H1 (cell line): ENCODE measurements around the gene PMPCB. TPM values are rescaled to one million over a fixed set of nuclear protein-coding genes. Genes with fewer than 3 reads are reported as not detected.

Experiments used
- KDM4A ChIP-seq: IDR thresholded peaks from one replicate; pipeline ENCODE4 v1.7.1; 2012; ENCODE audit warnings: low read depth, mild to moderate bottlenecking, moderate library complexity, low read length, inconsistent platforms; ENCODE audit not compliant: severe bottlenecking
- POLR2A ChIP-seq, 2 experiments: IDR thresholded peaks; 1 replicate in 1 of 2; 2 replicates in 1 of 2; pipeline ENCODE4 v1.6.1; 2011; ENCODE audit warnings: low read depth in 2 of 2, low read length in 2 of 2, mild to moderate bottlenecking in 2 of 2; ENCODE audit errors: control extremely low read depth in 1 of 2
- POU5F1 ChIP-seq: IDR thresholded peaks from 2 replicates; pipeline ENCODE4 v1.6.1; 2011; ENCODE audit warnings: low read depth, mild to moderate bottlenecking, low read length, moderate library complexity
- RFX5 ChIP-seq: IDR thresholded peaks from 2 replicates; pipeline ENCODE4 v1.6.1; 2011; ENCODE audit warnings: low read depth, low read length, improper control_type of control experiment, borderline replicate concordance
- TAF1 ChIP-seq: IDR thresholded peaks from 2 replicates; pipeline ENCODE4 v1.6.1; 2011; ENCODE audit warnings: mild to moderate bottlenecking, low read depth, low read length
- polyA plus RNA-seq, 7 experiments: library from polyadenylated mRNA; depleted of rRNA in 3 of 7; stranded (reverse) in 5 of 7; unstranded in 2 of 7; fragments of >200 nt in 5 of 7; fragments of 200-250 nt in 2 of 7; gene quantifications; 1 replicate in 5 of 7; 2 replicates in 1 of 7; 4 replicates in 1 of 7; pipeline versions ENCODE4 v1.2.1 to v1.2.3, GENCODE V29; 2011 to 2013; ENCODE audit warnings: missing spikeins in 2 of 7, mixed read lengths in 2 of 7
- total RNA-seq: library from RNA; stranded (reverse); fragmentation: NEBNext Ultra II Directional; extraction: Animal tissue kit (Norgen Biotek cat#: 25700); gene quantifications from 2 replicates; pipeline ENCODE4 v1.2.1, GENCODE V29; 2021

The PMPCB gene
- total and polyA plus RNA-seq, 2 of the 8 experiments (the other 6 are each of a cell fraction or from before 2014, with no cell fraction given): 60.6 to 83.5 TPM

DNA sequence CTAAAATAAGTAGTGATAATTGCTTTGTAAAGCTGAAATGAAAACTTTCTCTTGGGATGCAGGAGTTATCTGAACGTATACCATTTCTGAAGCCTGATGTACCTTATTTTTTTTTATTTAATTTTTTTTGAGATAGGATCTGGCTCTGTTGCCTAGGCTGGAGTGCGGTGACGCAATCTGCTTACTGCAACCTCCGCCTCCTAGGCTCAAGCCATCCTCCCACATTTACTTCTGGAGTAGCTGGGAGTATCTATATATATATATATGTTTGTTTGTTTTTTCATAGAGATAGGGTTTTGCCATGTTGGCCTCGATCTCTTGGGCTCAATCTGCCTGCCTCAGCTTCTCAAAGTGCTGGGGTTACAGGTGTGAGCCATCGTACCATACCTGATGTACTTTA is 2.4 kb downstream of the PMPCB start (continued):
- TF ChIP-seq TAF1: no peak
- TF ChIP-seq POLR2A (IDR thresholded peaks at IDR 0.05; ENCODE audit: control extremely low read depth in 1 of 2, low read depth in 2 of 2, low read length in 2 of 2): no peak
- no peak for TF ChIP-seq POU5F1
- TF ChIP-seq RFX5: no peak
- no peak for TF ChIP-seq KDM4A
- TF ChIP-seq, all 59 proteins: peak for 0
